ENCODE data around the gene CEBPA.
"Not testable (repeated sequence)": the region's sequence is repeated elsewhere in the genome, so short reads cannot be mapped to it uniquely, and the experiment has no call there.

GRCh38 chr19:33295046-33295445 is 7.3 kb downstream of the CEBPA start:
- not testable (repeated sequence) for TF ChIP-seq CTCF (IDR thresholded peaks at IDR 0.05; ENCODE audit: low read length); EZH2 (optimal IDR thresholded peaks at IDR 0.05; ENCODE audit: low read depth, low read length); EZH2phosphoT487 (IDR thresholded peaks at IDR 0.05; ENCODE audit: low read length)
